ENCODE results near the gene PRRT1B. TPM values are rescaled to one million over a fixed set of nuclear protein-coding genes. Genes with fewer than 3 reads are reported as not detected.

PRRT1B gene
- total and polyA plus RNA-seq, 9 of the 15 experiments (the other 6 are each of a cell fraction or from before 2014, with no cell fraction given): not detected

DNA sequence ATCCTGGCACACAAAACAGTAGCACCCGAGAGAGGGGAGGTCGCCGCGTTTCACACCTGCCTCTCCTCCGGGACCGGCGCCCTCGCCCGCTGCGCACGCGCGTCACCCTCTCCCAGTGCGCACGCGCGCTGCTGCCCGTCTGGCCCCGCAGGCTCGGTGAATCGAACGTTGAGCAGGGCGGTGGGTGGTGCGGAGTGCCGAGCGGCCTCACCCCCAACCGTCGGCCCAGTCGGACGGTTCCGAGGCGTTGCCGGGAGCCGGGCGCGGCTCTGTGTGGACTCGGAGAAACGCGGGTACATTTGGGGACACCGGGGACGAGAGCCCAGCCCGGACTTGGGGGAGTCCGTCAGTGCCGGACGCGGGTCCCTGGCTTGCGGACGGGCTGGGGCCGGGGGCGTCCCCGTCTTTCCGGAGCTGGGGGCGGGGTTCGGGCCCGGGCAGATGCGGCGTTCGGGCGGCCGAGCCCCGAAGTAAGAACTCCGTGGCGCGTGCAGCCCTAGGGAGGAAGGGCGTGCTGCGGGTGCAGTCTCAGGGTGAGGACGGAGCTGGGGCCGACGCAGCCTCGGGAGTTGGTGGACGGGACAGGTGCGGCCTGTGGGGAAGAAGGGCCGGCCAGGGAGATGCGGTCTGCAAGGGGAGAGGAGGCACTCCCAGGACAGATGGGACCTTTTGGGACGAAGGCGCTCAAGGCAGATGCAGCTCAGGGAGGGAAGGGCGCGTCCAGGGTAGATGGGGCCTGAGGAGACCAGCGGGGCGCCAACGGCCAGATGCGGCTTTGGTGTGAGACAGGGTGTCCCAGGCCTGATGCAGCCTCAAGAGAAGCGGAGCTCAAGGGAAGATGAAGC, 42.3 kb upstream of the PRRT1B start, which contains the start of gene POMT1 (continued):
- TF ChIP-seq, protein P1, sequence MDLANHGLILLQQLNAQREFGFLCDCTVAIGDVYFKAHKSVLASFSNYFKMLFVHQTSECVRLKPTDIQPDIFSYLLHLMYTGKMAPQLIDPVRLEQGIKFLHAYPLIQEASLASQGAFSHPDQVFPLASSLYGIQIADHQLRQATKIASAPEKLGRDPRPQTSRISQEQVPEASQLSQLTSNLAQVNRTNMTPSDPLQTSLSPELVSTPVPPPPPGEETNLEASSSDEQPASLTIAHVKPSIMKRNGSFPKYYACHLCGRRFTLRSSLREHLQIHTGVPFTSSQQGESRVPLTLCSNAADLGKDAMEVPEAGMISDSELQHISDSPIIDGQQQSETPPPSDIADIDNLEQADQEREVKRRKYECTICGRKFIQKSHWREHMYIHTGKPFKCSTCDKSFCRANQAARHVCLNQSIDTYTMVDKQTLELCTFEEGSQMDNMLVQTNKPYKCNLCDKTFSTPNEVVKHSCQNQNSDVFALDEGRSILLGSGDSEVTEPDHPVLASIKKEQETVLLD (IDR thresholded peaks at IDR 0.05): peak; percentile 95
- peak; percentile 73; the same call in 1 of the 2 replicates for TF ChIP-seq EP400 (IDR thresholded peaks at IDR 0.05)
- no peak for TF ChIP-seq ZNF57 (CRISPR knock-in tag; IDR thresholded peaks at IDR 0.05)
- TF ChIP-seq RBBP5 (IDR thresholded peaks at IDR 0.05; ENCODE audit: borderline replicate concordance, insufficient read depth, low read length, poor library complexity, severe bottlenecking): peak; percentile 88
- TF ChIP-seq, protein P2, sequence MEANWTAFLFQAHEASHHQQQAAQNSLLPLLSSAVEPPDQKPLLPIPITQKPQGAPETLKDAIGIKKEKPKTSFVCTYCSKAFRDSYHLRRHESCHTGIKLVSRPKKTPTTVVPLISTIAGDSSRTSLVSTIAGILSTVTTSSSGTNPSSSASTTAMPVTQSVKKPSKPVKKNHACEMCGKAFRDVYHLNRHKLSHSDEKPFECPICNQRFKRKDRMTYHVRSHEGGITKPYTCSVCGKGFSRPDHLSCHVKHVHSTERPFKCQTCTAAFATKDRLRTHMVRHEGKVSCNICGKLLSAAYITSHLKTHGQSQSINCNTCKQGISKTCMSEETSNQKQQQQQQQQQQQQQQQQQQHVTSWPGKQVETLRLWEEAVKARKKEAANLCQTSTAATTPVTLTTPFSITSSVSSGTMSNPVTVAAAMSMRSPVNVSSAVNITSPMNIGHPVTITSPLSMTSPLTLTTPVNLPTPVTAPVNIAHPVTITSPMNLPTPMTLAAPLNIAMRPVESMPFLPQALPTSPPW (CRISPR knock-in tag; IDR thresholded peaks at IDR 0.05): peak; percentile 75
- TF ChIP-seq, protein P3, sequence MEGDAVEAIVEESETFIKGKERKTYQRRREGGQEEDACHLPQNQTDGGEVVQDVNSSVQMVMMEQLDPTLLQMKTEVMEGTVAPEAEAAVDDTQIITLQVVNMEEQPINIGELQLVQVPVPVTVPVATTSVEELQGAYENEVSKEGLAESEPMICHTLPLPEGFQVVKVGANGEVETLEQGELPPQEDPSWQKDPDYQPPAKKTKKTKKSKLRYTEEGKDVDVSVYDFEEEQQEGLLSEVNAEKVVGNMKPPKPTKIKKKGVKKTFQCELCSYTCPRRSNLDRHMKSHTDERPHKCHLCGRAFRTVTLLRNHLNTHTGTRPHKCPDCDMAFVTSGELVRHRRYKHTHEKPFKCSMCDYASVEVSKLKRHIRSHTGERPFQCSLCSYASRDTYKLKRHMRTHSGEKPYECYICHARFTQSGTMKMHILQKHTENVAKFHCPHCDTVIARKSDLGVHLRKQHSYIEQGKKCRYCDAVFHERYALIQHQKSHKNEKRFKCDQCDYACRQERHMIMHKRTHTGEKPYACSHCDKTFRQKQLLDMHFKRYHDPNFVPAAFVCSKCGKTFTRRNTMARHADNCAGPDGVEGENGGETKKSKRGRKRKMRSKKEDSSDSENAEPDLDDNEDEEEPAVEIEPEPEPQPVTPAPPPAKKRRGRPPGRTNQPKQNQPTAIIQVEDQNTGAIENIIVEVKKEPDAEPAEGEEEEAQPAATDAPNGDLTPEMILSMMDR (IDR thresholded peaks at IDR 0.05 in 2 of 3, conservative IDR thresholded peaks at IDR 0.05 in 1 of 3; ENCODE audit: insufficient read depth in 2 of 3, low read depth in 1 of 3, low read length in 3 of 3): 0 out of 6 replicates have a peak, but pooled peaks of 1 of the 3 experiments have one; percentile 0
- TF ChIP-seq PCBP1 (IDR thresholded peaks at IDR 0.05; ENCODE audit: low read depth, low read length, poor library complexity, severe bottlenecking): peak; percentile 74
- peak; percentile 97 for TF ChIP-seq L3MBTL2 (IDR thresholded peaks at IDR 0.05)
- TF ChIP-seq POLR2G (IDR thresholded peaks at IDR 0.05; ENCODE audit: low read depth, low read length): peak; percentile 85
- no peak for TF ChIP-seq MXI1 (IDR thresholded peaks at IDR 0.05; ENCODE audit: low read depth, low read length)
- peak; percentile 83; the same call in 1 of the 2 replicates for TF ChIP-seq PHF8 (IDR thresholded peaks at IDR 0.05; ENCODE audit: borderline replicate concordance, low read length)
- TF ChIP-seq, protein P4, sequence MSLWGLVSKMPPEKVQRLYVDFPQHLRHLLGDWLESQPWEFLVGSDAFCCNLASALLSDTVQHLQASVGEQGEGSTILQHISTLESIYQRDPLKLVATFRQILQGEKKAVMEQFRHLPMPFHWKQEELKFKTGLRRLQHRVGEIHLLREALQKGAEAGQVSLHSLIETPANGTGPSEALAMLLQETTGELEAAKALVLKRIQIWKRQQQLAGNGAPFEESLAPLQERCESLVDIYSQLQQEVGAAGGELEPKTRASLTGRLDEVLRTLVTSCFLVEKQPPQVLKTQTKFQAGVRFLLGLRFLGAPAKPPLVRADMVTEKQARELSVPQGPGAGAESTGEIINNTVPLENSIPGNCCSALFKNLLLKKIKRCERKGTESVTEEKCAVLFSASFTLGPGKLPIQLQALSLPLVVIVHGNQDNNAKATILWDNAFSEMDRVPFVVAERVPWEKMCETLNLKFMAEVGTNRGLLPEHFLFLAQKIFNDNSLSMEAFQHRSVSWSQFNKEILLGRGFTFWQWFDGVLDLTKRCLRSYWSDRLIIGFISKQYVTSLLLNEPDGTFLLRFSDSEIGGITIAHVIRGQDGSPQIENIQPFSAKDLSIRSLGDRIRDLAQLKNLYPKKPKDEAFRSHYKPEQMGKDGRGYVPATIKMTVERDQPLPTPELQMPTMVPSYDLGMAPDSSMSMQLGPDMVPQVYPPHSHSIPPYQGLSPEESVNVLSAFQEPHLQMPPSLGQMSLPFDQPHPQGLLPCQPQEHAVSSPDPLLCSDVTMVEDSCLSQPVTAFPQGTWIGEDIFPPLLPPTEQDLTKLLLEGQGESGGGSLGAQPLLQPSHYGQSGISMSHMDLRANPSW (CRISPR knock-in tag; IDR thresholded peaks at IDR 0.05): peak; percentile 93; the same call in 1 of the 2 replicates
- TF ChIP-seq HDGF (IDR thresholded peaks at IDR 0.05): 0 out of 2 replicates have a peak, but pooled peaks have one; percentile 48
- 0 out of 2 replicates have a peak, but pooled peaks have one; percentile 18 for TF ChIP-seq SAFB (IDR thresholded peaks at IDR 0.05; ENCODE audit: borderline replicate concordance, low read depth, low read length)
- peak; percentile 17 for TF ChIP-seq SRSF7 (optimal IDR thresholded peaks at IDR 0.05; ENCODE audit: low read depth, low read length)
- TF ChIP-seq, protein P5, sequence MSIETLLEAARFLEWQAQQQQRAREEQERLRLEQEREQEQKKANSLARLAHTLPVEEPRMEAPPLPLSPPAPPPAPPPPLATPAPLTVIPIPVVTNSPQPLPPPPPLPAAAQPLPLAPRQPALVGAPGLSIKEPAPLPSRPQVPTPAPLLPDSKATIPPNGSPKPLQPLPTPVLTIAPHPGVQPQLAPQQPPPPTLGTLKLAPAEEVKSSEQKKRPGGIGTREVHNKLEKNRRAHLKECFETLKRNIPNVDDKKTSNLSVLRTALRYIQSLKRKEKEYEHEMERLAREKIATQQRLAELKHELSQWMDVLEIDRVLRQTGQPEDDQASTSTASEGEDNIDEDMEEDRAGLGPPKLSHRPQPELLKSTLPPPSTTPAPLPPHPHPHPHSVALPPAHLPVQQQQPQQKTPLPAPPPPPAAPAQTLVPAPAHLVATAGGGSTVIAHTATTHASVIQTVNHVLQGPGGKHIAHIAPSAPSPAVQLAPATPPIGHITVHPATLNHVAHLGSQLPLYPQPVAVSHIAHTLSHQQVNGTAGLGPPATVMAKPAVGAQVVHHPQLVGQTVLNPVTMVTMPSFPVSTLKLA (conservative IDR thresholded peaks at IDR 0.05): peak; percentile 60 to 84; a peak in 3 of 4 replicates
